AG09309 (cell line): ENCODE measurements around the gene DNAJB6.
"Not testable (repeated sequence)": the region's sequence is repeated elsewhere in the genome, so short reads cannot be mapped to it uniquely, and the experiment has no call there.

Source experiments
- DNase-seq: peaks from one replicate; pipeline ENCODE4 v3.0.0-alpha.2; 2010; ENCODE audit warnings: low read depth
- H3K4me3 ChIP-seq: 2 replicates; pipeline ENCODE4 v1.5.1; 2011; ENCODE audit warnings: mild to moderate bottlenecking, low read depth, low read length, moderate library complexity; ENCODE audit not compliant: control insufficient read depth
- TF ChIP-seq, protein P1 (sequence below): IDR thresholded peaks from 2 replicates; pipeline ENCODE4 v1.5.1; 2011; ENCODE audit warnings: mild to moderate bottlenecking, low read depth, low read length, inconsistent platforms; ENCODE audit not compliant: insufficient read depth, control insufficient read depth; ENCODE audit errors: missing control alignments

Gene DNAJB6

GRCh38 chr7:157320608-157320980 lies 16.2 kb upstream of the DNAJB6 start:
- TF ChIP-seq, protein P1, sequence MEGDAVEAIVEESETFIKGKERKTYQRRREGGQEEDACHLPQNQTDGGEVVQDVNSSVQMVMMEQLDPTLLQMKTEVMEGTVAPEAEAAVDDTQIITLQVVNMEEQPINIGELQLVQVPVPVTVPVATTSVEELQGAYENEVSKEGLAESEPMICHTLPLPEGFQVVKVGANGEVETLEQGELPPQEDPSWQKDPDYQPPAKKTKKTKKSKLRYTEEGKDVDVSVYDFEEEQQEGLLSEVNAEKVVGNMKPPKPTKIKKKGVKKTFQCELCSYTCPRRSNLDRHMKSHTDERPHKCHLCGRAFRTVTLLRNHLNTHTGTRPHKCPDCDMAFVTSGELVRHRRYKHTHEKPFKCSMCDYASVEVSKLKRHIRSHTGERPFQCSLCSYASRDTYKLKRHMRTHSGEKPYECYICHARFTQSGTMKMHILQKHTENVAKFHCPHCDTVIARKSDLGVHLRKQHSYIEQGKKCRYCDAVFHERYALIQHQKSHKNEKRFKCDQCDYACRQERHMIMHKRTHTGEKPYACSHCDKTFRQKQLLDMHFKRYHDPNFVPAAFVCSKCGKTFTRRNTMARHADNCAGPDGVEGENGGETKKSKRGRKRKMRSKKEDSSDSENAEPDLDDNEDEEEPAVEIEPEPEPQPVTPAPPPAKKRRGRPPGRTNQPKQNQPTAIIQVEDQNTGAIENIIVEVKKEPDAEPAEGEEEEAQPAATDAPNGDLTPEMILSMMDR, result no peak
- no peak overlapping the region for H3K4me3 ChIP-seq
- DNase-seq, result no peak

- H3K4me3 ChIP-seq, result no peak overlapping the region
- TF ChIP-seq, protein P1, result no peak
- no peak for DNase-seq
Measured at GRCh38 chr7:157323401-157323800, 13.4 kb upstream of the DNAJB6 start.

- no peak for DNase-seq
- TF ChIP-seq, protein P1, result no peak
- no peak overlapping the region for H3K4me3 ChIP-seq
Measured at GRCh38 chr7:157329447-157329846, 7.4 kb upstream of the DNAJB6 start.

- H3K4me3 ChIP-seq, DNase-seq: not testable (repeated sequence)
Measured at GRCh38 chr7:157330567-157330966, 6.2 kb upstream of the DNAJB6 start.

DNA sequence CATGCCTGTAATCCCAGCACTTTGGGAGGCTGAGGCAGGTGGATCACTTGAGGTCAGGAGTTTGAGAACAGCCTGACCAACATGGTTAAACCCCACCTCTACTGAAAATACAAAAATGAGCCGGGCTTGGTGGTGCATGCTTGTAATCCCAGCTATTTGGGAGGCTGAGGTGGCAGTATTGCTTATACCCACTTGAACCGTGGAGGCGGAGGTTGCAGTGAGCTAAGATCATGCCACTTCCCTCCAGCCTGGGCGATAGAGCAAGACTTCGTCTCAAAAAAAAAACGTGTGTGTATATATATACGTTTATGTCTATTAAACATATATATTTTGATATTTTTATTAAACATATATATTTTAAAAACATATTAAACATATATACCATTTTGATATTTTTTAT lies 5.8 kb upstream of the DNAJB6 start:
- not testable (repeated sequence) for H3K4me3 ChIP-seq, DNase-seq

DNA sequence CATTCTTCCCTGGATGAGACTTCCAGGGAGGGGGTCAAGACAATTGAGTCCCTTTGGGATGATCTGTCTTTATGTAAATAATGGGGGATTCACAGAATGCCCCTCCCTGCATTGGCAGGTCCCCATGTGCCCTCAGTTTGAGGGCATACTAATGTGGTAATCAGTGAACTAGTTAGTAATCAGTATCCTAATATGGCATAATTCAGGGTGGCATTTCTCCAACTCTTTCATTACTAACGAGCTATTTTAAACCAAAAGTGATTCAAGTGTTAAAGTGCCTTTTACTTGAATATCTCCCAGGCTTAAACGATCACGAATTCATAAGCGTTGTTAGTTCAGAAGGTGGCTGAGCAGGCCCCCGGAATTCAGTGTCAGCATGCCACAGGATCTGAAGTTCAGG lies 1.6 kb upstream of the DNAJB6 start:
- DNase-seq, result no peak
- no peak overlapping the region for H3K4me3 ChIP-seq
- TF ChIP-seq, protein P1, result no peak

- H3K4me3 ChIP-seq, result peak overlapping the region; percentile 73
- TF ChIP-seq, protein P1, result no peak
- no peak for DNase-seq
Measured at GRCh38 chr7:157335991-157336382, 817 bp upstream of the DNAJB6 start.

GRCh38 chr7:157337316-157338149 lies 729 bp downstream of the DNAJB6 start:
- DNase-seq, result no peak
- TF ChIP-seq, protein P1, result no peak
- H3K4me3 ChIP-seq, result peak overlapping the region; percentile 73
